HFF-Myc (cell line): ENCODE data around the gene CHST11.
"Not testable (repeated sequence)": the region's sequence is repeated elsewhere in the genome, so short reads cannot be mapped to it uniquely, and the experiment has no call there.

Source experiments
- DNase-seq: peaks from one replicate; pipeline ENCODE4 v3.0.0-alpha.2; 2011; ENCODE audit warnings: low read depth; ENCODE audit errors: extremely low read depth
- H3K4me3 ChIP-seq: replicated peaks from 2 replicates; pipeline ENCODE4 v1.5.1; 2011; ENCODE audit warnings: low read depth, mild to moderate bottlenecking, control low read depth, low read length
- CTCF ChIP-seq: IDR thresholded peaks from 2 replicates; pipeline ENCODE4 v1.5.1; 2012; ENCODE audit warnings: mild to moderate bottlenecking, low read depth, low read length, control low read depth; ENCODE audit errors: missing control alignments

Gene CHST11

GRCh38 chr12:104741077-104741476 is 284.3 kb downstream of the CHST11 start:
- H3K4me3 ChIP-seq, result no peak overlapping the region
- TF ChIP-seq CTCF, result no peak
- DNase-seq, result no peak

GRCh38 chr12:104741497-104742367 is 285.0 kb downstream of the CHST11 start:
- H3K4me3 ChIP-seq, result no peak overlapping the region
- no peak for TF ChIP-seq CTCF

GRCh38 chr12:104742551-104743201 is 285.9 kb downstream of the CHST11 start:
- no peak overlapping the region for H3K4me3 ChIP-seq
- no peak for TF ChIP-seq CTCF
- DNase-seq, result no peak

More at GRCh38 chr12:104741497-104742367, 285.0 kb downstream of the CHST11 start:
- no peak for DNase-seq

GRCh38 chr12:104743202-104743580 is 286.4 kb downstream of the CHST11 start:
- no peak for TF ChIP-seq CTCF
- no peak for DNase-seq
- H3K4me3 ChIP-seq, result no peak overlapping the region

GRCh38 chr12:104743753-104744548 is 287.2 kb downstream of the CHST11 start:
- DNase-seq, H3K4me3 ChIP-seq: not testable (repeated sequence)

- no peak for DNase-seq
- H3K4me3 ChIP-seq, result no peak overlapping the region
- TF ChIP-seq CTCF, result no peak
Measured at GRCh38 chr12:104746467-104747088, 289.8 kb downstream of the CHST11 start.
